ENCODE data around the gene PHYHD1. TPM values are rescaled to one million over a fixed set of nuclear protein-coding genes. Genes with fewer than 3 reads are reported as not detected.

PHYHD1 gene
- total and polyA plus RNA-seq, 2 of the 13 experiments (the other 11 are each of a cell fraction or from before 2014, with no cell fraction given): 10.6 to 25.3 TPM

DNA sequence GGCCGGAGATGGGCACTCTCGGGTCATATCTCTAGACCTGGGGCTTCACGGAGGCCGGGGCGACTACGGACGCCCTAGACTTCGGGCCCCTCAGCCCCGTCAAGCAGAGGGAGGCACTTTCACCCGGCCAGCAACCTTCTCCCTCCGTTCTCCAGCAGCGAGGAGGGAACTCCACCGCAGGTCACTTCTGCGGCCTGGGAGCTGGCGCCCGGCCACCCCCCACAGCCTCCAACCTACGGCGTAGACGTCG is 26.4 kb downstream of the PHYHD1 start (continued):
- TF ChIP-seq NRL (CRISPR knock-in tag; IDR thresholded peaks at IDR 0.05; ENCODE audit: borderline replicate concordance): 0 out of 2 replicates have a peak, but pooled peaks have one; percentile 50
- no peak for TF ChIP-seq GABPB1 (CRISPR knock-in tag; IDR thresholded peaks at IDR 0.05)
- TF ChIP-seq GLI4 (CRISPR knock-in tag; IDR thresholded peaks at IDR 0.05; ENCODE audit: borderline replicate concordance): no peak
- TF ChIP-seq ZNF207 (IDR thresholded peaks at IDR 0.05; ENCODE audit: borderline replicate concordance): no peak
- TF ChIP-seq GPN1 (CRISPR knock-in tag; IDR thresholded peaks at IDR 0.05; ENCODE audit: borderline replicate concordance): no peak
- no peak for TF ChIP-seq ZNF296 (CRISPR knock-in tag; conservative IDR thresholded peaks at IDR 0.05)
- no peak for TF ChIP-seq ZNF512 (CRISPR knock-in tag; IDR thresholded peaks at IDR 0.05)
- TF ChIP-seq, protein P1, sequence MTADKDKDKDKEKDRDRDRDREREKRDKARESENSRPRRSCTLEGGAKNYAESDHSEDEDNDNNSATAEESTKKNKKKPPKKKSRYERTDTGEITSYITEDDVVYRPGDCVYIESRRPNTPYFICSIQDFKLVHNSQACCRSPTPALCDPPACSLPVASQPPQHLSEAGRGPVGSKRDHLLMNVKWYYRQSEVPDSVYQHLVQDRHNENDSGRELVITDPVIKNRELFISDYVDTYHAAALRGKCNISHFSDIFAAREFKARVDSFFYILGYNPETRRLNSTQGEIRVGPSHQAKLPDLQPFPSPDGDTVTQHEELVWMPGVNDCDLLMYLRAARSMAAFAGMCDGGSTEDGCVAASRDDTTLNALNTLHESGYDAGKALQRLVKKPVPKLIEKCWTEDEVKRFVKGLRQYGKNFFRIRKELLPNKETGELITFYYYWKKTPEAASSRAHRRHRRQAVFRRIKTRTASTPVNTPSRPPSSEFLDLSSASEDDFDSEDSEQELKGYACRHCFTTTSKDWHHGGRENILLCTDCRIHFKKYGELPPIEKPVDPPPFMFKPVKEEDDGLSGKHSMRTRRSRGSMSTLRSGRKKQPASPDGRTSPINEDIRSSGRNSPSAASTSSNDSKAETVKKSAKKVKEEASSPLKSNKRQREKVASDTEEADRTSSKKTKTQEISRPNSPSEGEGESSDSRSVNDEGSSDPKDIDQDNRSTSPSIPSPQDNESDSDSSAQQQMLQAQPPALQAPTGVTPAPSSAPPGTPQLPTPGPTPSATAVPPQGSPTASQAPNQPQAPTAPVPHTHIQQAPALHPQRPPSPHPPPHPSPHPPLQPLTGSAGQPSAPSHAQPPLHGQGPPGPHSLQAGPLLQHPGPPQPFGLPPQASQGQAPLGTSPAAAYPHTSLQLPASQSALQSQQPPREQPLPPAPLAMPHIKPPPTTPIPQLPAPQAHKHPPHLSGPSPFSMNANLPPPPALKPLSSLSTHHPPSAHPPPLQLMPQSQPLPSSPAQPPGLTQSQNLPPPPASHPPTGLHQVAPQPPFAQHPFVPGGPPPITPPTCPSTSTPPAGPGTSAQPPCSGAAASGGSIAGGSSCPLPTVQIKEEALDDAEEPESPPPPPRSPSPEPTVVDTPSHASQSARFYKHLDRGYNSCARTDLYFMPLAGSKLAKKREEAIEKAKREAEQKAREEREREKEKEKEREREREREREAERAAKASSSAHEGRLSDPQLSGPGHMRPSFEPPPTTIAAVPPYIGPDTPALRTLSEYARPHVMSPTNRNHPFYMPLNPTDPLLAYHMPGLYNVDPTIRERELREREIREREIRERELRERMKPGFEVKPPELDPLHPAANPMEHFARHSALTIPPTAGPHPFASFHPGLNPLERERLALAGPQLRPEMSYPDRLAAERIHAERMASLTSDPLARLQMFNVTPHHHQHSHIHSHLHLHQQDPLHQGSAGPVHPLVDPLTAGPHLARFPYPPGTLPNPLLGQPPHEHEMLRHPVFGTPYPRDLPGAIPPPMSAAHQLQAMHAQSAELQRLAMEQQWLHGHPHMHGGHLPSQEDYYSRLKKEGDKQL (CRISPR knock-in tag; IDR thresholded peaks at IDR 0.05; ENCODE audit: low read depth): no peak
- no peak for TF ChIP-seq RNF2 (conservative IDR thresholded peaks at IDR 0.05; ENCODE audit: low read depth)
- no peak for TF ChIP-seq AGO2 (optimal IDR thresholded peaks at IDR 0.05; ENCODE audit: low read depth, low read length)
- no peak for TF ChIP-seq ZNF777 (CRISPR knock-in tag; IDR thresholded peaks at IDR 0.05)
- TF ChIP-seq ZNF75D (CRISPR knock-in tag; IDR thresholded peaks at IDR 0.05; ENCODE audit: borderline replicate concordance): no peak
- TF ChIP-seq ZNF275 (CRISPR knock-in tag; IDR thresholded peaks at IDR 0.05; ENCODE audit: borderline replicate concordance): 0 out of 2 replicates have a peak, but pooled peaks have one; percentile 69
- no peak for TF ChIP-seq SOX5 (CRISPR knock-in tag; IDR thresholded peaks at IDR 0.05; ENCODE audit: borderline replicate concordance)
- peak; percentile 27; the same call in 1 of the 2 replicates for TF ChIP-seq ZNF317 (CRISPR knock-in tag; IDR thresholded peaks at IDR 0.05)
- TF ChIP-seq SRF (IDR thresholded peaks at IDR 0.05; ENCODE audit: low read depth, low read length): no peak
- no peak for TF ChIP-seq CBX1 (IDR thresholded peaks at IDR 0.05; ENCODE audit: low read depth)
- TF ChIP-seq NR2C2 (CRISPR knock-in tag; IDR thresholded peaks at IDR 0.05; ENCODE audit: borderline replicate concordance): no peak
- TF ChIP-seq, protein P2, sequence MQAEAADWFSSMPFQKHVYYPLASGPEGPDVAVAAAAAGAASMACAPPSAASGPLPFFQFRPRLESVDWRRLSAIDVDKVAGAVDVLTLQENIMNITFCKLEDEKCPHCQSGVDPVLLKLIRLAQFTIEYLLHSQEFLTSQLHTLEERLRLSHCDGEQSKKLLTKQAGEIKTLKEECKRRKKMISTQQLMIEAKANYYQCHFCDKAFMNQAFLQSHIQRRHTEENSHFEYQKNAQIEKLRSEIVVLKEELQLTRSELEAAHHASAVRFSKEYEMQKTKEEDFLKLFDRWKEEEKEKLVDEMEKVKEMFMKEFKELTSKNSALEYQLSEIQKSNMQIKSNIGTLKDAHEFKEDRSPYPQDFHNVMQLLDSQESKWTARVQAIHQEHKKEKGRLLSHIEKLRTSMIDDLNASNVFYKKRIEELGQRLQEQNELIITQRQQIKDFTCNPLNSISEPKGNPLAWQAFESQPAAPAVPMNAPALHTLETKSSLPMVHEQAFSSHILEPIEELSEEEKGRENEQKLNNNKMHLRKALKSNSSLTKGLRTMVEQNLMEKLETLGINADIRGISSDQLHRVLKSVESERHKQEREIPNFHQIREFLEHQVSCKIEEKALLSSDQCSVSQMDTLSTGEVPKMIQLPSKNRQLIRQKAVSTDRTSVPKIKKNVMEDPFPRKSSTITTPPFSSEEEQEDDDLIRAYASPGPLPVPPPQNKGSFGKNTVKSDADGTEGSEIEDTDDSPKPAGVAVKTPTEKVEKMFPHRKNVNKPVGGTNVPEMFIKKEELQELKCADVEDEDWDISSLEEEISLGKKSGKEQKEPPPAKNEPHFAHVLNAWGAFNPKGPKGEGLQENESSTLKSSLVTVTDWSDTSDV (CRISPR knock-in tag; IDR thresholded peaks at IDR 0.05): no peak
